IPS DF 19.7 (cell line): Measurements from ENCODE around the gene TSC22D1.

ENCODE experiments used
- DNase-seq: peaks from one replicate; pipeline ENCODE4 v3.0.0-alpha.2; 2013; ENCODE audit warnings: low read depth, low spot score

Gene TSC22D1

GRCh38 chr13:44384778-44385177 lies 191.4 kb downstream of the TSC22D1 start:
- no peak for DNase-seq

- DNase-seq: no peak
Observed at GRCh38 chr13:44383945-44384344, 192.2 kb downstream of the TSC22D1 start.

GRCh38 chr13:44382635-44383145 lies 193.4 kb downstream of the TSC22D1 start:
- no peak for DNase-seq
